Activated CD4-positive, alpha-beta T cell treated with anti-CD3 and anti-CD28 coated beads, Interleukin-2, amount 10 ng/mL, durations not matched to agents 7 days and 5 days (primary cell): ENCODE measurements around the gene NXPH4. TPM values are rescaled to one million over a fixed set of nuclear protein-coding genes. Genes with fewer than 3 reads are reported as not detected.

ENCODE experiments used
- CTCF ChIA-PET: fragments of 350-600 bp; sonication (Branson Sonifier 250); formaldehyde crosslinking; loops from one replicate; lab custom pipeline; 2021; ENCODE audit warnings: antibody characterized with exemption; lab: Charles Lee
- POLR2A ChIA-PET: fragments of 350-600 bp; sonication (Branson Sonifier 250); formaldehyde crosslinking; loops from one replicate; lab custom pipeline; 2021; ENCODE audit warnings: antibody characterized with exemption; lab: Charles Lee
- DNase-seq: peaks from one replicate; pipeline ENCODE4 v3.0.0-alpha.2; 2020
- H3K27ac Mint-ChIP-seq: one replicate; pipeline ENCODE4 v1.8.0; 2021; ENCODE audit warnings: mild to moderate bottlenecking, moderate library complexity, mixed read lengths
- H3K27me3 Mint-ChIP-seq: one replicate; pipeline ENCODE4 v1.8.0; 2021; ENCODE audit warnings: mixed read lengths
- H3K36me3 Mint-ChIP-seq: one replicate; pipeline ENCODE4 v1.8.0; 2021; ENCODE audit warnings: low read depth, mixed read lengths
- H3K4me1 Mint-ChIP-seq: one replicate; pipeline ENCODE4 v1.8.0; 2021; ENCODE audit warnings: mixed read lengths
- H3K4me3 Mint-ChIP-seq: one replicate; pipeline ENCODE4 v1.8.0; 2021; ENCODE audit warnings: mild to moderate bottlenecking, moderate library complexity, mixed read lengths
- H3K9me3 Mint-ChIP-seq: one replicate; pipeline ENCODE4 v1.8.0; 2021; ENCODE audit warnings: mixed read lengths
- total RNA-seq, 2 experiments: library from RNA; stranded (reverse); gene quantifications; one replicate each; pipeline ENCODE4 v1.2.3, GENCODE V29; 2021

The NXPH4 gene
- total RNA-seq, 2 experiments from 2014 or later: 0.29 to 0.32 TPM

GRCh38 chr12:57239587-57240065 is 23.0 kb downstream of the NXPH4 start:
- H3K27ac Mint-ChIP-seq: peak overlapping the region; percentile 83
- peak overlapping the region; percentile 79 for H3K4me3 Mint-ChIP-seq
- POLR2A ChIA-PET: no interaction called here
- no peaks in the 10 kb centered on the region for H3K9me3 Mint-ChIP-seq
- H3K4me1 Mint-ChIP-seq: peaks cover 75% of the 10 kb centered on the region
- peaks cover 50% of the 10 kb centered on the region for H3K27me3 Mint-ChIP-seq
- CTCF ChIA-PET: interaction anchor here (0.7 to 18.3 kb wide), 24 partner anchors 10 to 491 kb away, joined by 3 to 332 read pairs (median 6); partner anchors contain the start of genes NEMP1, NXPH4, SHMT2 and STAC3
- H3K36me3 Mint-ChIP-seq: peaks cover 8% of the 10 kb centered on the region
- no peak for DNase-seq

- POLR2A ChIA-PET: interaction anchor here (0.7 kb wide), 2 partner anchors 27 to 44 kb away, joined by 3 to 5 read pairs; no protein-coding TSS in a partner anchor
- H3K36me3 Mint-ChIP-seq: peaks cover 5% of the 10 kb centered on the region
These were observed 23.7 kb downstream of the NXPH4 start for GRCh38 chr12:57240066-57240921.

DNA sequence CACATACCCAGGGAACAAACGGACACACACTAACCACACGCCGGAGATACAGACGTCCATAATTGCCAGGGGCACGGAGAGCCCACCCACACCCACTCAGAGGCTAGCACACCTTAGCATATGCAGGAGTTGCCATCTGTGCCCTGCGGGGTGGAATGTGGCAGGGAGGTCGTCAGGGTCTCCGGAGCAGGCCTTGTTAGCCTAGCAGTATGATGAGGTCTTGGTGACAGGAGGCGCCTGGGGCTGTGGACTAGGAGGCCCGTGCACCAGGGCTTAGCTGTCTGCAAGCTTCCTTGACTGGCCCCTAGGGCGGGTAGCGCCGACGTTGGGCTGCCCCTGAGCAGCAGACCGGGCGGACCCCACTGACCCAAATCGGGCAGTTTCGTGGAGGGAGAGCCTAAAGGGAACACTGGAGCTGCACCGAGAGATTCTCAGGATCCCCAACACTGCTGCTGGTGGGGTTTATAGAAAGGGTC is 24.4 kb downstream of the NXPH4 start:
- no peaks in the 10 kb centered on the region for H3K9me3 Mint-ChIP-seq
- CTCF ChIA-PET: interaction anchor here (0.9 to 18.3 kb wide), 10 partner anchors 12 to 217 kb away, joined by 3 to 332 read pairs (median 12); partner anchors contain the start of genes GLI1, NXPH4 and SHMT2
- peak overlapping the region; percentile 79 for H3K4me3 Mint-ChIP-seq
- peaks cover 68% of the 10 kb centered on the region for H3K4me1 Mint-ChIP-seq
- H3K27ac Mint-ChIP-seq: peak overlapping the region; percentile 83
- POLR2A ChIA-PET: interaction anchor here (0.7 kb wide), 2 partner anchors 27 to 44 kb away, joined by 3 to 5 read pairs; no protein-coding TSS in a partner anchor
- peaks cover 3% of the 10 kb centered on the region for H3K36me3 Mint-ChIP-seq
- DNase-seq: no peak
- peaks cover 50% of the 10 kb centered on the region for H3K27me3 Mint-ChIP-seq

More at GRCh38 chr12:57240066-57240921, 23.7 kb downstream of the NXPH4 start:
- peak overlapping the region; percentile 79 for H3K4me3 Mint-ChIP-seq
- DNase-seq: peak; percentile 73
- CTCF ChIA-PET: interaction anchor here (0.6 to 18.3 kb wide), 17 partner anchors 11 to 491 kb away, joined by 3 to 332 read pairs (median 6); partner anchors contain the start of genes GLI1, NXPH4, SHMT2 and STAC3
- H3K27me3 Mint-ChIP-seq: peaks cover 50% of the 10 kb centered on the region
- peak overlapping the region; percentile 83 for H3K27ac Mint-ChIP-seq
- peaks cover 73% of the 10 kb centered on the region for H3K4me1 Mint-ChIP-seq
- H3K9me3 Mint-ChIP-seq: no peaks in the 10 kb centered on the region

GRCh38 chr12:57241402-57242310 is 25.1 kb downstream of the NXPH4 start:
- POLR2A ChIA-PET: no interaction called here

GRCh38 chr12:57242329-57242690 is 25.7 kb downstream of the NXPH4 start:
- ChIA-PET CTCF (interaction anchor here (0.7 to 18.3 kb wide), 23 partner anchors 10 to 555 kb away, joined by 3 to 332 read pairs (median 3); partner anchors contain the start of genes GLI1, INHBC, LRP1 and NXPH4), POLR2A (interaction anchor here (0.6 to 2.1 kb wide), 2 partner anchors 12 to 13 kb away, joined by 5 to 9 read pairs; partner anchors contain the start of gene SHMT2)
- H3K4me3 Mint-ChIP-seq: no peak overlapping the region

More at GRCh38 chr12:57241402-57242310, 25.1 kb downstream of the NXPH4 start:
- Mint-ChIP-seq H3K9me3 (no peaks in the 10 kb centered on the region), H3K4me3 (peak overlapping the region; percentile 11), H3K36me3 (peaks cover 4% of the 10 kb centered on the region), H3K27ac (no peak overlapping the region), H3K27me3 (peaks cover 48% of the 10 kb centered on the region), H3K4me1 (peaks cover 63% of the 10 kb centered on the region)
- no peak for DNase-seq
- CTCF ChIA-PET: interaction anchor here (0.9 to 18.3 kb wide), 14 partner anchors 10 to 384 kb away, joined by 3 to 332 read pairs (median 11); partner anchors contain the start of genes GLI1, NXPH4, SHMT2 and STAC3

GRCh38 chr12:57242691-57243454 is 26.3 kb downstream of the NXPH4 start:
- peaks cover 51% of the 10 kb centered on the region for H3K4me1 Mint-ChIP-seq
- POLR2A ChIA-PET: interaction anchor here (0.6 to 2.1 kb wide), 3 partner anchors 12 to 29 kb away, joined by 5 to 14 read pairs (median 9); partner anchors contain the start of gene SHMT2
- peak overlapping the region; percentile 79 for H3K27ac Mint-ChIP-seq
- no peaks in the 10 kb centered on the region for H3K9me3 Mint-ChIP-seq
- CTCF ChIA-PET: interaction anchor here (0.7 to 18.3 kb wide), 25 partner anchors 9 to 555 kb away, joined by 3 to 332 read pairs (median 3); partner anchors contain the start of genes GLI1, INHBC, LRP1 and NXPH4
- H3K27me3 Mint-ChIP-seq: peaks cover 37% of the 10 kb centered on the region
- peaks cover 5% of the 10 kb centered on the region for H3K36me3 Mint-ChIP-seq
- peak overlapping the region; percentile 65 for H3K4me3 Mint-ChIP-seq
- peak; percentile 64 for DNase-seq

More at GRCh38 chr12:57242329-57242690, 25.7 kb downstream of the NXPH4 start:
- DNase-seq: no peak
- Mint-ChIP-seq H3K4me1 (peaks cover 57% of the 10 kb centered on the region), H3K27me3 (peaks cover 42% of the 10 kb centered on the region), H3K36me3 (peaks cover 5% of the 10 kb centered on the region), H3K9me3 (no peaks in the 10 kb centered on the region), H3K27ac (peak overlapping the region; percentile 79)

- peak; percentile 87 for DNase-seq
- Mint-ChIP-seq H3K4me1 (peaks cover 48% of the 10 kb centered on the region), H3K36me3 (peaks cover 5% of the 10 kb centered on the region), H3K4me3 (peak overlapping the region; percentile 65), H3K27ac (peak overlapping the region; percentile 60), H3K9me3 (no peaks in the 10 kb centered on the region), H3K27me3 (peaks cover 35% of the 10 kb centered on the region)
- POLR2A ChIA-PET: interaction anchor here (0.6 to 2.1 kb wide), 2 partner anchors 14 to 30 kb away, joined by 9 to 14 read pairs; partner anchors contain the start of gene SHMT2
- CTCF ChIA-PET: interaction anchor here (1.0 to 18.3 kb wide), 17 partner anchors 15 to 556 kb away, joined by 3 to 332 read pairs (median 4); partner anchors contain the start of genes GLI1, LRP1, NXPH4 and PTGES3
These were observed 27.1 kb downstream of the NXPH4 start for GRCh38 chr12:57243521-57244311.

DNA sequence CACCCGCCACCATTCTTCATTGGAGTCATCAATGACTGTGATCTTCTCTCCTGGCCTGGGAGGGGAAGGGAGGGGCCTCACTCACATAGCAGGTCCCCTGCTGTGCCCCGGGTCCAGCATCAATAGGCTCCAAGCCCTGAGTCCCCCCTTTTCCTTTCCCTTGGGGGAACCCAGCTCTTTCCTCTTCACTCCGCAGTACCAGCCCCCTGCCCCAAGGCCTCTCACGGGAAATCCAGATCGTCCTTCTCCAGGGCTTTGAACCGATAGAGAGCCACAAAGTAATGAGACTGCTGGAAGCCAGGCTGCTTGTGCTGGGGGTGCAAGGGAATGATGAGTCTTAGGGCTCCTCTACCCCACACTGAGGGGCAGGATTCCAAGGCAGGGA is 27.7 kb downstream of the NXPH4 start:
- peaks cover 32% of the 10 kb centered on the region for H3K27me3 Mint-ChIP-seq
- DNase-seq: no peak
- no peak overlapping the region for H3K4me3 Mint-ChIP-seq
- H3K27ac Mint-ChIP-seq: no peak overlapping the region
- peaks cover 2% of the 10 kb centered on the region for H3K36me3 Mint-ChIP-seq
- ChIA-PET CTCF (interaction anchor here (1.1 to 18.3 kb wide), 6 partner anchors 15 to 139 kb away, joined by 3 to 332 read pairs (median 24); partner anchors contain the start of genes NXPH4 and SHMT2), POLR2A (interaction anchor here (2.1 kb wide), 1 partner anchor 15 kb away, joined by 9 read pairs; the partner anchor contains the start of gene SHMT2)
- no peaks in the 10 kb centered on the region for H3K9me3 Mint-ChIP-seq
- peaks cover 48% of the 10 kb centered on the region for H3K4me1 Mint-ChIP-seq

- no peaks in the 10 kb centered on the region for H3K9me3 Mint-ChIP-seq
- DNase-seq: no peak
- peaks cover 24% of the 10 kb centered on the region for H3K4me1 Mint-ChIP-seq
- H3K27ac Mint-ChIP-seq: no peak overlapping the region
- peaks cover 10% of the 10 kb centered on the region for H3K27me3 Mint-ChIP-seq
- ChIA-PET CTCF (interaction anchor here (0.7 to 18.3 kb wide), 4 partner anchors 8 to 134 kb away, joined by 3 to 332 read pairs (median 6); partner anchors contain the start of gene SHMT2), POLR2A (no interaction called here)
- no peak overlapping the region for H3K4me3 Mint-ChIP-seq
- H3K36me3 Mint-ChIP-seq: peaks cover 2% of the 10 kb centered on the region
These were observed 30.4 kb downstream of the NXPH4 start for GRCh38 chr12:57247041-57247440.
